T-helper 2 cell treated with Interferon-gamma antibody and Interleukin-4, amounts not matched to agents 5 μg/mL and 100 μg/mL, for 36 hours (primary cell): ENCODE results near the gene KRT77.
"Not testable (repeated sequence)": the region's sequence is repeated elsewhere in the genome, so short reads cannot be mapped to it uniquely, and the experiment has no call there.

Source experiments
- DNase-seq: peaks from one replicate; pipeline ENCODE4 v3.0.0; 2021; ENCODE audit warnings: low spot score
- H3K27ac Mint-ChIP-seq: one replicate; pipeline ENCODE4 v1.8.0; 2021; ENCODE audit warnings: mild to moderate bottlenecking, mixed read lengths
- H3K27me3 Mint-ChIP-seq: one replicate; pipeline ENCODE4 v1.8.0; 2021; ENCODE audit warnings: low read depth, mixed read lengths
- H3K36me3 Mint-ChIP-seq: one replicate; pipeline ENCODE4 v1.8.0; 2021; ENCODE audit warnings: low read depth, mixed read lengths
- H3K4me1 Mint-ChIP-seq: one replicate; pipeline ENCODE4 v1.8.0; 2021; ENCODE audit warnings: low read depth, mixed read lengths
- H3K4me3 Mint-ChIP-seq: one replicate; pipeline ENCODE4 v1.8.0; 2022; ENCODE audit warnings: mild to moderate bottlenecking, moderate library complexity, mixed read lengths
- H3K9me3 Mint-ChIP-seq: one replicate; pipeline ENCODE4 v1.8.0; 2021; ENCODE audit warnings: mixed read lengths

KRT77 gene

GRCh38 chr12:52714887-52715281 is 11.6 kb upstream of the KRT77 start:
- no peak for DNase-seq
- Mint-ChIP-seq H3K4me1 (no peaks in the 10 kb centered on the region), H3K9me3 (peaks cover 3% of the 10 kb centered on the region), H3K27me3 (peaks cover 54% of the 10 kb centered on the region), H3K4me3 (no peak overlapping the region), H3K36me3 (no peaks in the 10 kb centered on the region), H3K27ac (no peak overlapping the region)

- H3K27ac Mint-ChIP-seq, result no peak overlapping the region
- peak overlapping the region; percentile 51 for H3K4me3 Mint-ChIP-seq
- no peaks in the 10 kb centered on the region for H3K36me3 Mint-ChIP-seq
- no peaks in the 10 kb centered on the region for H3K4me1 Mint-ChIP-seq
- peaks cover 54% of the 10 kb centered on the region for H3K27me3 Mint-ChIP-seq
- peaks cover 3% of the 10 kb centered on the region for H3K9me3 Mint-ChIP-seq
- DNase-seq, result no peak
Observed at GRCh38 chr12:52713960-52714886, 10.9 kb upstream of the KRT77 start.

- not testable (repeated sequence) for H3K36me3 Mint-ChIP-seq, H3K4me1 Mint-ChIP-seq, H3K27ac Mint-ChIP-seq, H3K4me3 Mint-ChIP-seq, H3K9me3 Mint-ChIP-seq, DNase-seq
- H3K27me3 Mint-ChIP-seq, result peaks cover 51% of the 10 kb centered on the region
Observed at GRCh38 chr12:52712122-52712521, 8.8 kb upstream of the KRT77 start.

- Mint-ChIP-seq H3K9me3 (peaks cover 3% of the 10 kb centered on the region), H3K27me3 (peaks cover 38% of the 10 kb centered on the region), H3K4me3 (no peak overlapping the region), H3K36me3 (no peaks in the 10 kb centered on the region), H3K27ac (no peak overlapping the region), H3K4me1 (peaks cover 5% of the 10 kb centered on the region)
- no peak for DNase-seq
Observed at GRCh38 chr12:52710730-52711129, 7.4 kb upstream of the KRT77 start.

GRCh38 chr12:52708010-52708409 is 4.7 kb upstream of the KRT77 start:
- peaks cover 5% of the 10 kb centered on the region for H3K4me1 Mint-ChIP-seq
- H3K27ac Mint-ChIP-seq, result no peak overlapping the region
- DNase-seq, result no peak
- no peak overlapping the region for H3K4me3 Mint-ChIP-seq
- H3K27me3 Mint-ChIP-seq, result peaks cover 14% of the 10 kb centered on the region
- no peaks in the 10 kb centered on the region for H3K36me3 Mint-ChIP-seq
- peaks cover 3% of the 10 kb centered on the region for H3K9me3 Mint-ChIP-seq

GRCh38 chr12:52704464-52704863 is 1.1 kb upstream of the KRT77 start:
- no peaks in the 10 kb centered on the region for H3K27me3 Mint-ChIP-seq
- H3K4me1 Mint-ChIP-seq, result peaks cover 5% of the 10 kb centered on the region
- no peak overlapping the region for H3K4me3 Mint-ChIP-seq
- H3K27ac Mint-ChIP-seq, result no peak overlapping the region
- H3K9me3 Mint-ChIP-seq, result no peaks in the 10 kb centered on the region
- H3K36me3 Mint-ChIP-seq, result no peaks in the 10 kb centered on the region
- no peak for DNase-seq

GRCh38 chr12:52703878-52704277 is 554 bp upstream of the KRT77 start:
- H3K9me3 Mint-ChIP-seq, result no peaks in the 10 kb centered on the region
- peaks cover 5% of the 10 kb centered on the region for H3K4me1 Mint-ChIP-seq
- no peaks in the 10 kb centered on the region for H3K36me3 Mint-ChIP-seq
- H3K27me3 Mint-ChIP-seq, result no peaks in the 10 kb centered on the region
- DNase-seq, result no peak
- no peak overlapping the region for H3K4me3 Mint-ChIP-seq
- H3K27ac Mint-ChIP-seq, result no peak overlapping the region

GRCh38 chr12:52702338-52702737 is 986 bp downstream of the KRT77 start:
- no peak for DNase-seq
- H3K27ac Mint-ChIP-seq, result no peak overlapping the region
- H3K4me3 Mint-ChIP-seq, result no peak overlapping the region
- no peaks in the 10 kb centered on the region for H3K9me3 Mint-ChIP-seq
- peaks cover 2% of the 10 kb centered on the region for H3K27me3 Mint-ChIP-seq
- no peaks in the 10 kb centered on the region for H3K36me3 Mint-ChIP-seq
- peaks cover 2% of the 10 kb centered on the region for H3K4me1 Mint-ChIP-seq

GRCh38 chr12:52701281-52701680 is 2.0 kb downstream of the KRT77 start:
- no peak overlapping the region for H3K27ac Mint-ChIP-seq
- H3K9me3 Mint-ChIP-seq, result no peaks in the 10 kb centered on the region
- peaks cover 2% of the 10 kb centered on the region for H3K27me3 Mint-ChIP-seq
- no peak for DNase-seq
- H3K4me3 Mint-ChIP-seq, result no peak overlapping the region
- H3K4me1 Mint-ChIP-seq, result no peaks in the 10 kb centered on the region
- H3K36me3 Mint-ChIP-seq, result no peaks in the 10 kb centered on the region

GRCh38 chr12:52699960-52700359 is 3.4 kb downstream of the KRT77 start:
- Mint-ChIP-seq H3K9me3 (no peaks in the 10 kb centered on the region), H3K4me3 (no peak overlapping the region), H3K4me1 (no peaks in the 10 kb centered on the region), H3K27ac (no peak overlapping the region), H3K27me3 (peaks cover 2% of the 10 kb centered on the region), H3K36me3 (no peaks in the 10 kb centered on the region)
- DNase-seq, result no peak

GRCh38 chr12:52699373-52699772 is 4.0 kb downstream of the KRT77 start:
- no peak overlapping the region for H3K27ac Mint-ChIP-seq
- H3K4me3 Mint-ChIP-seq, result no peak overlapping the region
- H3K27me3 Mint-ChIP-seq, result peaks cover 2% of the 10 kb centered on the region

GRCh38 chr12:52698651-52699340 is 4.5 kb downstream of the KRT77 start:
- Mint-ChIP-seq H3K27ac (no peak overlapping the region), H3K9me3 (no peaks in the 10 kb centered on the region)
- no peak for DNase-seq

More at GRCh38 chr12:52699373-52699772, 4.0 kb downstream of the KRT77 start:
- H3K9me3 Mint-ChIP-seq, result no peaks in the 10 kb centered on the region
- H3K36me3 Mint-ChIP-seq, result no peaks in the 10 kb centered on the region
- no peaks in the 10 kb centered on the region for H3K4me1 Mint-ChIP-seq
- DNase-seq, result no peak

GRCh38 chr12:52697058-52697582 is 6.2 kb downstream of the KRT77 start:
- H3K4me3 Mint-ChIP-seq, result no peak overlapping the region
- no peaks in the 10 kb centered on the region for H3K9me3 Mint-ChIP-seq
- H3K4me1 Mint-ChIP-seq, result no peaks in the 10 kb centered on the region
- no peak overlapping the region for H3K27ac Mint-ChIP-seq
- H3K36me3 Mint-ChIP-seq, result no peaks in the 10 kb centered on the region
- DNase-seq, result no peak
- peaks cover 16% of the 10 kb centered on the region for H3K27me3 Mint-ChIP-seq

More at GRCh38 chr12:52698651-52699340, 4.5 kb downstream of the KRT77 start:
- Mint-ChIP-seq H3K4me3 (no peak overlapping the region), H3K36me3 (no peaks in the 10 kb centered on the region), H3K4me1 (no peaks in the 10 kb centered on the region), H3K27me3 (peaks cover 2% of the 10 kb centered on the region)

- no peak overlapping the region for H3K4me3 Mint-ChIP-seq
- no peaks in the 10 kb centered on the region for H3K36me3 Mint-ChIP-seq
- DNase-seq, result no peak
- H3K9me3 Mint-ChIP-seq, result no peaks in the 10 kb centered on the region
- H3K4me1 Mint-ChIP-seq, result no peaks in the 10 kb centered on the region
- peaks cover 21% of the 10 kb centered on the region for H3K27me3 Mint-ChIP-seq
- H3K27ac Mint-ChIP-seq, result no peak overlapping the region
Observed at GRCh38 chr12:52696588-52696987, 6.7 kb downstream of the KRT77 start.
